Loucy (cell line): ENCODE measurements around the gene ZFP28.

Experiments used
- CTCF ChIP-seq: fragments of 200-600 bp; sonication (generic); conservative IDR thresholded peaks from 2 replicates; pipeline ENCODE4 v1.5.1; 2014; ENCODE audit warnings: mild to moderate bottlenecking, antibody characterized with exemption, low read length
- EZH2phosphoT487 ChIP-seq: fragments of 200-600 bp; IDR thresholded peaks from 2 replicates; pipeline ENCODE4 v1.6.1; 2018; ENCODE audit warnings: antibody characterized with exemption, mild to moderate bottlenecking, moderate library complexity, borderline replicate concordance

- TF ChIP-seq CTCF (no peak), EZH2phosphoT487 (no peak)
Observed at GRCh38 chr19:56538254-56538760, 441 bp upstream of the ZFP28 start.
